ENCODE measurements around the gene LIG4.
"Not testable (repeated sequence)": the region's sequence is repeated elsewhere in the genome, so short reads cannot be mapped to it uniquely, and the experiment has no call there.

LIG4 gene

DNA sequence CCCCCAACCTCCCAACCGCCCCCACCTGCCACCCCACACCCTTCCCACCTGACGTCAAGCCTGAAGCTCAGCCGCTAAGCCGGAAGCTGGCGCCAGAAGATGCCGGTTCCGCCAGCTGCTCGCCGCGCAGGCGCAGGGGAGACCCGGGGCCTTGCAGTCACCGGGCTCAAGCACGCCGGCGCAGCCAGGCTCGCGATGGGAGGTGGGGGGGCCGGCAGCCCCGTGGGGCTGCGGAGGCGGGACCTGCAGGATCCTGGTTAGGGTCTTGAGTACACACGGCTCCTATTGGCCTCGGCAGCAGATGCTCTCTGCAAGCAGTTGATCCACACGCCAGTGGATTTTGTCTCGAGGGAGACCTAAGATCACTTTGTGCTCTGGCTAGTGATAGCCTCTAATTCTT lies at the start of gene LIG4:
LIG4 (minus strand) TSS at position 101 of the 400 bp plus-strand sequence. CDS start 4,268 bp downstream, outside the sequence.
- peak; percentile 94 for DNase-seq

DNA sequence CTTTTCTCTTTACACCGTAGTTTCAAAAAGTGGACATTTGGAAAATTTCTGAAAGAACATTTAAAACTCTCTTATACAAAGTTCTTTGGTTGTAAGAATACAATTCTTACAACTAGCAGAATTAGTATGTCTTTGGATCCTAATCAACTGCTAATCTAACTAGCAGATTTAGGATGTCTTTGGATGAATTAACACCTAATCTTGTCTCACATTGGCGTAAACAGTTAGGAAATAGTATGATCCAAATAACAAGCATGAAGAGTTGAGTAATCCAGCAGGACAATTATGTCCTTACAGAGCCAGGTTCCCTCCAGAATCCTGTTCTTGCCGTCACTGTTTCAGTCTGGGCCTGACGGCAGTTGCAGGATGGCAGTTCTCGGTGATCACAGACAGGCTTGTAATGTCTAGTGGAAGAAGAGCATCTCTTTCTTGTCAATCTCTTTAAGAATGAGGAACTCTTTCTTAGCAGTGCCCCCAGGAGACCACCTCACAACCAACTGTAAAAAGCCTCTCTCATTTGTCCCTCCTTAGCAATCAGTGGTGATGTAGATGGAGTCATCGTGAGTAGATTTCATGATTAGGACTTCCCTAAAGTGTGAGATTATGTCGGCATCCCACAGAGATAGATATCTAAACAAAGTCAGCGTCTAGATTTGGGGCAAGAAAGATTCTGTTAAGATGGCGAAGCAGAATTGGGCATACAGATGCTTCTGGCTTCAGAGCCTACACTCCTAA lies 48.5 kb upstream of the LIG4 start:
- no peak for DNase-seq

DNA sequence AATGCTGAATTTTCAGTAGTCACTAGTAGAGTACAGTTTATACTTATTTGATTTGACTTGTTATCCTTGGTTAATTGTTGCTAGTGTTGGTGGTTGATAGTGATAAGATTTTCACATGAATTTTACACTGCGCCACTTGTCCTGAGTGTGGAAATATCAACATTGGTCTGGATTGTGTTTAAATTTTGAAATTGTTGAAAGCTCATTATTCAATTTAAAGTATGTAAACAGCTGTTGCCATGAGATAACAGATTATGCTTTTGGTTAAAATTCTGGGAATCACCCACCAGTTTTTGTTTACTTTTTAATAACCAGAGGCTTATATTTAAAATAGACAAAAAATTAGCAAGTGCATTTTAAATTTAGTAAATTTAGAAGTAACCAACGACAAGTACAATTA lies 41.9 kb upstream of the LIG4 start:
- DNase-seq = no peak

DNA sequence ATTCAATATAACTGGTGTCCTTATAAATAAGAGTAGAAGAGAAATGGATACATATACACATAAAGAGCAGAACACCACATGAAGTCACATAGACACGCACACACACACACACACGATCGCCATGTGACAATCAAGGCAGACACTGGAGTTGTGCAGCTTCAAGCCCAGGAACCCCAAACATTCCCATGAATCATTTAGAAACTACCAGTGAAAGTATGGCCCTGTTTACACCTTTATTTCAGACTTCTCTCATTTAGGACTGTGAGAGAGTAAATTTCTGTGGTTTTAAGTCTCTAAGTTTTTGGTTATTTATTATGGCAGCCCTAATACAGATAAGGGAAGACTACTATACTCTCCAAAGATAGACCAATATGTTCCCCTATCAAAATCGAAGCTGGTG lies 33.8 kb upstream of the LIG4 start:
- DNase-seq = no peak

DNA sequence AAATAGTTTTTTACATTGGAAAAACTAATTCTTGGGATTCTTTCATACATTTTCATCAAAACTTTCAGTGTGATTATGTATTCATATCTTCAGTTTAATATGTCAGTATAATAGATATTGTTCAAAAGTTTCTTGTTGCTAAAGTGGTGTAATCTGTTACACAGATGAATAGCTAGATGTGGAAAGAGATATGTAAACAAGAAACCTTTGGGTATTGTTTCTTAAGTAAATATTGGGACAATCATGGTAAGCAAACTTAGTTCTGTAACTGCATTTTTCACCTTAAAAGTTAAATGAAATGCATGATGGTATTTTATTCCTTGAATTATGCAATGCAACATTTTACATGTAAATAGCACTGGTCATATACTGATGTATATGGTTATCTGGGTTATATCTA lies 15.0 kb upstream of the LIG4 start:
- no peak for DNase-seq

DNA sequence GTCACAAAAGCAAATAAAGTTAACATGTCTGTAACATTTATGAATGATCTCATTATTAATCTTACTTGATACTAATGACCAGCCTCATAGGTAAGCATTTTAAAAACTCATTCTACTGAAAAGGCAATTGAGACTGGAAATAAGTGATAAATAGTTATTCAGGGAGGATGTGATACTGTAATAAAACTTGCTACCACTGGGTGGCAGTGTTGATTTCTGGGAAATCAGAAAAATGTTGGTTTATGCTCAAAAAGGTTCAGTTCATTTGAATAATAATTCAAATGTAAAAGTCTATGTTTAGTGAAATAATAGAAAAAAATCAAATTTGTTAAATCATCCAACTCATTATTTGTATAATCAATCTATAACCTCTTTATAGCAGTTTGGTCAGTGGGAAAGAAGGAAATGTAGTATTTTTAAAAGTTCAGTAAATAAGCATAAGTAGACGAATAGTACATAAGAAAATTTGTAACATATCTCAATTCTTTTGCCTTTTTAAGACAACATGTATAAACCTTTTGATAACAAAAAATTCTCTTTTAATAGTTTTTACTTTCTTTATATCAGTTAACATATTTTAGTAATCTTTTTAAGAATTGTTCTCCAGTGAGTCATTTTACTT lies 12.4 kb upstream of the LIG4 start:
- DNase-seq = peak; percentile 70

DNA sequence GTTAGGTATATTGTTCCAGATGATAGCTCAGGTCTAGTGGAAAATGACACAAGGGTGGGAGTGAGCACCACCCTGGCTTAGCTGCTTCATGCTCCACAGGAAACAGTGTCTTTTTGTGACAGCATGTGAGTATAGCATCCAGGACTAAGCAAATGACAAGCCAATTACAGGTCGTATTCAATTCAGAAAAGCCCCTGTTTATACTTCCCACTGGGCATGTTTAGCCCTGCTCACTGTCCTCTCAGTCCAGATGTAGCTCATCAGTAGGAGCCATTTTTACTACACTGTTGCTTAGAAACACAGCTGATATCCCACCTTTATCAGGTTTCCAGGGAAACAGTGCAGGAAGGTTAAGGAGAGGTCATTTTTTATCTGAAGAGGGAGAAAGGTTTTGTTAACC lies 10.8 kb upstream of the LIG4 start:
- DNase-seq = no peak

DNA sequence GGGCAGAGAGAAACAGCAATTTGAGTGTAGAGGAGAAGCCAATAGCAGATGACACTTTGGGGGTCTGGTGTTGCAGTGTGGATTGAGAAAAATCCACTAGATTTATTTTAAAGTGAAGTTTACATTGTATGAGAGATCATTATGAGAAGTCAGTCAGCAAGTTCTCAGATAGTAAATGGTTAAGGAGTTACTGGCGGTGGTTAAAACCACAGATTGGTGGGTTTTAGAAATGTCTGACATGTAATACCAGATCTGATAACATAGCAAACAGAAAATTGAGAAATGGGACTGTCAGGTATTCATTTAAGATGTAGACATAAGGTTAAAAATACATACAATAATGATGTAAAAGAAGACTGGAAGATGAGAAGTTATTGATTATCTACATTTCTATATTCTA lies 10.1 kb upstream of the LIG4 start:
- DNase-seq = peak; percentile 34

DNA sequence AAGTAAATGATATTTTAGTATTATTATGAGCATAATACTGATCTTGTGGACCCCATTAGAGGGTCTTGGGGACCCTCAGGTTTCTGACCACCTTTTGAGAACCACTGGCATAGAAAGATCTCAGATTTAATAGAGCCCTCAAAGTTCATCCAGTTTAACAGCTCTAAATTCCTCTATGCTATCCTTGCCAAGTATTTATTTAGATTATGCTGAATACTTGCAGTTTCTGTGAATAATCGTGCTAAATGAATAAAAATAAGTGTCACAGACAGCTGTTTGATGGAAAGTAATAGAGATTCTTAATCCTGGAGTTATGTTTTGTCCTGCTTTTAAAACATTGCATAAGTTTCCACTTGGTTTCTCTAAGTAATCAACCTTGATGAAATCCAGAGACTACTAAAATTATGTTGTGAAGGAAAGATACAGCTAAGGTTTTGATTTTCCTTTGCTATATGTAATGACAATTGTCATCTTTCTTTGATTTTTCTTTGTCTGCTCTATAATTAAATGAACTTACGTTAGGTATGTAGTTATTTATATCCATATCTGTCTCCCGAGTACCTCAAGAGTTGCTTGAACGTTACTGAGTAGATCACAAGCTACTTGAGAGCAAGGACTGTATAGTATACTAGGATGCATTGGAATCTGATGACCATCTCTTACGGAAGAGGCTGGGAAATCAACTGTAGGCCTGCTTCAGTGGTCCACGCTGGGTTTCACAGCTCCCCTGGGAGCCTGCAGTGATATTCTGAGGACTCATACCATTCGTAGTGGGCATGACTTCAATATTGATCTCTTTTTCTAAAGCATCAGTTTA lies 8.6 kb upstream of the LIG4 start:
- DNase-seq = no peak

DNA sequence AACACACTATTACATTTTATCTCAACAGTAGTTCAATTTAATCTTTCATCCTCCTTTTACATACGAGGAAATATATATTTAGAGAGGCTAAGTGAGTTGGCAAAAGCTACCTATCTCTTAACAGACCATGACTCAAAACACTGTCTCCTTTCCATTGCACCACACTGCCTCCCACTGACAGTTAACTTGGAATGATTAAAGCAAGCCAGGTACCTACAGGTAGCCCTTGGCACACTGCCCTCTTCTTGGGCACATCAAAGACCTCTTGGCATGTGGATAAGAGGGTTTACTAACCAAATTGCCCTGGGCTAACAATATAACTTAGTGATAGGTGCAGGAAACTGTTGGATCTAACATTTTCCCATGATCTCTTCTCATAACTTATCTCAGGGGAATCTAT lies 4.7 kb upstream of the LIG4 start:
- peak; percentile 28 for DNase-seq

DNA sequence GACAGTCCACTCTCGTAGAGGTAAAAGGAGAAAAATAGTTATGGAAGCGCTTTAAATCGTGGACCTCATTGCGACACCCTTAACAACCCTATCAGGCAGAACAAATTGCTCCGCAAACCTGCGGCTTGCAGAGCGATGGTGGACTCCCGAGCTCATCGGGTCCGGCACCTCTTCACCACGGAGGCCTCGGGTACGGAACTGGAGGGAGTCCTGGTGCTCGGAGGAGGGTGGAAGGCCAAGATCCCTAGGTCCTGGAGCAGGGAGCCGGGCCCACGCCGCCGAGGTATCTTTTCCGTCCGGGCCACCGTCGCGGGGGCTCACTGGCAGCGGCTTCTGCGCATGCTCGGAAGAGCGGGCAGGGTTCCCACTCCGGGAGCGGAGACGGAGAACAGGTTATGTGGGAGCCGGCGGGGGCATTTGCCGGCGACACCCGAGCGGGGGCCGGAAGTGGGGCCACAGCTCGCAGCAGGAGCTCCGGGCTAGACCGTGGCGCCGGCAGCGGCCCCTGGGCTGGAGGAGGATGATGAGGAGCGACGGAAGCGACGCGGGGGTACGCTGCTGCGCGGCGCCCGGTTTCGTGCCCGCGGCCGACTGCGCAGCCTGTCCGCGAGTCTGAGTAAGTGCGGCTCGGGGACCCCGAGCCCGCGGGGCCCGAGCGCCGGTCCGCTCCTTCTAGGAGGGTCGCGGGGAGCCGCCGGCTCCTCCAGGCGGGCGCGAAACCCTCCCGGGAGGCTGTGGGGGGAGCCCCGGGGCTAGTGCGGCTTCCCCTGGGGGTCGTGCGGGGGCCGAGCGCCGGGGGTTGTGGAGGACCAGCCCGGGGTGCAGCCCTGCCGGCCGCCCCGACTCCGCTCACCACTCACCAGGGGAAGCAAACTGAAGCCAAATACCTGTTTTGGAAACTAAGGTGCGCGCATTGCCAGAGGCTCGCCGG lies 3.0 kb upstream of the LIG4 start, which contains the start of gene ABHD13:
ABHD13 (plus strand) TSS at position 349 of the 931 bp plus-strand sequence. CDS start 10,827 bp downstream, outside the sequence.
- peak; percentile 94 for DNase-seq

DNA sequence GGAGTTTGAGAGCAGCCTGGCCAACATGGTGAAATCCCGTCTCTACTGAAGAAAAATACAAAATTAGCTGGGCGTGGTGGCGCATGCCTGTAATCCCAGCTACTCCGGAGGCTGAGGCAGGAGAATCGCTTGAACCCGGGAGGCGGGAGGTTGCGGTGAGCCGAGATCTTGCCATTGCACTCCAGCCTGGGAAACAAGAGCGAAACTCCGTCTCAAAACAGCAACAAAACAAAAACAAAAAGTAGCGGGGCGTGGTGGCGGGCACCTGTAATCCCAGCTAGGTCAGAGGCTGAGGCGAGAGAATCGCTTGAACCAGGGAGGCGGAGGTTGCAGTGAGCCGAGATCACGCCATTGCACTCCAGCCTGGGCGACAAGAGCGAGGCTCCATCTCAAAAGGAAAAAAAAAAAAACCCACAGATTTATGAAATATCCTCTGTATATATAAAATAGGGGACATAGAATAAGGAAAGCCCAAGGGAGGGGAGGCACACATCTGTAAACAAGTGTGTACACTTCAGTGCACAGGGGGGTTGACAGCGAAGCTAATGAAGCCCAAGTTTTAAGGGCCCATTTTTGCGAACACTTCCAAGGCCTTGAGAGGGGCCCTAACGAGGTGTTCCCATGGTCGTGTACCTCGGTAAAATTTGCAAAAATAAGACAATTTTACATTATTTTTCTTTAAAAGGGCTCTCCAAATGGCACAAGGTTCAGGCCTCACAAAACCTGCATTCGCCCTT lies 2.1 kb upstream of the LIG4 start:
- DNase-seq = not testable (repeated sequence)

DNA sequence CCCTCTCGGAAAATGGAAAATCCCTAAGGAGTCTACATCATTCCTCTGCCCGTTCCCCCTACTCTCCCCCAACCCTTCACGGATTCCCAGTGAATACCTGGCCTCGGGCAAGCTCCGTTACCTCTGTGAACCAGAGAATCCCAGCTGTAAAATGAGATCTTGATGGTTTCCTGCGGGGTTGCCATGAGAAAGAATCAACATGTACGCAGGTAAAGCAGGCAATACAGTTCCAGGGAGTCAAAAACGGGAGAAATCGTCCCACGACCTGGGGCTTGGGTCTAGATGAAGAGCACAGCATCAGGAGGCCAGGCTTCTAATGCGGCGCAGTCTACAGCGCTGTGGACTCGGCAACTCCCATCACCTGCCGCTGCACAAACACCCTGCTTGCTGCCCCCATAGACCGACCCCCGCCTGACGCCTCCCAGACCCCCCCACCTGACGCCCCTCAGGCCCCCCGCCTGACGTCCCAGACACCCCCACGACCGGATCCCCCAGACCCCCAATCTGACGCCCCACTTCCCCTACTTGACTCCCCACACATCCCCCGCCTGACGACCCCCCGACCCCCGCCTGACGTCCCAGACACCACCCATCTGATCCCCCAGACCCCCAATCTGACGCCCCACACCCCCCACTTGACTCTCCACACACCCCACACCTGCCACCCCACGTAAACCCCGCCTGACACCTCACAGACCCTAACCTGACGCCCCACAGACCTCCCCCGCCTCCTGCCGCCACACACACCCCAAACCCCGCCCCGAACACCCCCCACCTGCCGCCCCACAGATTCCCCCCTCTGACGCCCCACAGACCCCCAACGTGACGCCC lies 680 bp downstream of the LIG4 start:
- DNase-seq = no peak

DNA sequence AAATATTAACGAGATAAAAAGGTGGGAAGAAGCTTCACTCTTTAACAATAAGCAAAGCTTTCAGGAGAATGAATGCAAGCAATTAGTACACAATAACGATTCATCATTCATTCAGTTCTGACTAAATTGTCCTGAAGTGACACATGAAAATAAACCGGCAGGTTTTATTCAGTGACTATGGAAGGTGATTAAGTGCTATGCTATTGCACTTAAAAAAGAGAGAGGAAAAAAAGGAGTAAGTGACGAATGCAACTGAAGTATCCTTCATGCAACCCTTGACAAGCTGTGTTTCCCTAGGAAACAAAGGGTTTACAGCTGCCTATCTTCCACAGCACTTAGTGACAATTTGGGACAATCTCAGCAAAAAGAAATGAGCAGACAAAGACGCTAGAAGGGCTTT lies 1.4 kb downstream of the LIG4 start:
- DNase-seq = no peak

DNA sequence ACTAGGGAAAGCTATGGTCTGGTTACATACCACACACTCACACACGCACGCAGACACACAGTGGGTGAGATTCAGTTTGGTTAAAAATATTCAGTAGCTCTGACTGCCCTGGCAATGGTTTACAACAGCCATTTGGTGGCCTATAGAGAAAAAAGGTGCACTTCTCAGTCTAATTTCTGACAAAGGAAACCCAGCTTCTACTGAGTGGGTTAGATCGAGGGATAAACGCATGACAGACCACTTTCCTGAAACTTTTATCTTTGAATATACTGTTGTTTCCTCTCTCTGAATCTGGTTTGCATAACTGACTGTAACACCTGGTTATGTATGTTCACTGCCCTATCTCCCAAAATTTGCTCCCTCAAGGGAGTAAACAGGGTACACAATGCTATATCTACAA lies 2.5 kb downstream of the LIG4 start:
- no peak for DNase-seq

DNA sequence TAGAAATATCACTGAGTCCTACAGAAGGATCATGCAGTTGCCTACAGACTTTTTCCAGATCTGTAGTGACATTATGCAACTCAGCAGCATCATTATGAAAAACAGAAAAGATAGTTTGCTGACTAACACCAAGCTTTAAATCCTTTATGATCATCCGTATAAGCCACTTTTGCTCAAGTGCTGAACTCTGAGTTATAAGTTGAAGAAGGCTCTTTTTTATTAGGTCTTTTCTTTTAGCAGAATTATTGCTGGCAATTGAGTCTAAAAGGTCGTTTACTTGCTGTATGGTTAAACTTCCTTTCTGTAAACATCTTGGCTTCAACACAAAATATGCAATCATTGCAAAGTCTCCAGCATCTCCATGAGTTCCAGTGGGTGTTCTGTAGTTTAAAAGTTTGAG lies 4.8 kb downstream of the LIG4 start:
- no peak for DNase-seq

DNA sequence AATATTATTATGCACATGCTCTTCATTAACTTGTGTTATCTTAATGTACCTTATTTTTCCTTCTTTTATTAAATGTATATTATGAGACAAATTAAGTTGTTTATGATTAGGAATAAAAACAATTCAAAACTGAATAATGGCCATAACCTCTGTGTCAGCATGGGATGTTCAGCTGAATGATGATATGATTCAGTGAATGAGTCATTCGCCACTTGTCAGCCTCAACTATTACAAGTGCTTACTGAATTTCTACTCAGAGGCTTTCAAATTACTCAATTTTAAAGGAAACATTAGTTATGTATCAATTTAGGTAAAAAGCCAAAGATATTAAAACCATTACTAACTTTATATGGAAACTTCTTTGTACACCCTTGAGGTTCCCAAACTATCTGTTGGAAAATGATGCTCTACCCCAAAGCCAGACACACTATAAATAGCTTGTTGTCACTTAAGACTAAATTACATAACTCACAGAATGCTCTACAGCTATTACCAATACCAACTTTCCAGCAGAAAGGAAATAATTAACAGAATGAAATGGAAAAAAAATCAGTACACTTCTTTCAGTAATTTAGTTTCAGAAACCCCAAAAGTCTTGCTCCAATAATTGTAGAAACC lies 14.4 kb downstream of the LIG4 start:
- DNase-seq = no peak

DNA sequence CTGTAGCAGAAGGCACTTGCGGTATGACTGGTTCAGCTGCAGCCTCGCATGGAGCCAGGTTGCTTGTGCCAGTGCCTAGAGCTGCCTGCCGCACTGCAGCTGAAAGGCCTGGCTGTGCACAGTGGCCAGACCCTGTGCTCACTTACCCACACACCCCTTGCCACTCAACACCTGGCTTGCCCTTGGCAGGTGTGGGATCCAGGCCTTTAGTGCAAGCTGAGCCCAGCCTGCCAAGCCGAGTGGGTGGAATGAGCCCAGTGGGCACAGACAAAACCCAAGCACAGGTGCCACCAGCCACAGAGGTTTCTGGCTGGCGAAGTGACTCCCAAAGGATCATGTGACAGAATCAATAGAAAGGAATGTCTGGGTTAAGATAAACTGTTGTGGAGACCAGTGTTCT lies 19.5 kb downstream of the LIG4 start:
- no peak for DNase-seq

DNA sequence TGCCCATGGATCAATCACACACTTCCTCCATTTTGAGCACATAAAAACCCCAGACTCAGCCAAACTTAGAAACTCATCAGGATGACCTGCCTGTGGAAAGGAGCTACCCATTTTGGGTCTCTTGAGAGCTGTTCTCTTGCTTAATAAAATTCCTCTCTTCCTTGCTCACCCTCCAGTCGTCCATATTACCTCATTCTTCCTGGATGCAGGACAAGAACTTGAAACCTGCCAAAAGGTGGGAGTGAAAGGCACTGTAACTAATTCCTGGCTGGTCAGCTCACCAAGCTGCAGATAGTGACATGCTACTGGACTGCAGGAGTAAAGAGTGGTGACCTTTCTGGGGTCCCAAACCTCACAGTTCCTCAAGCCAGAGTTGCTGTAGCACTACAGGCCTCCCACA lies 20.2 kb downstream of the LIG4 start:
- DNase-seq = no peak

DNA sequence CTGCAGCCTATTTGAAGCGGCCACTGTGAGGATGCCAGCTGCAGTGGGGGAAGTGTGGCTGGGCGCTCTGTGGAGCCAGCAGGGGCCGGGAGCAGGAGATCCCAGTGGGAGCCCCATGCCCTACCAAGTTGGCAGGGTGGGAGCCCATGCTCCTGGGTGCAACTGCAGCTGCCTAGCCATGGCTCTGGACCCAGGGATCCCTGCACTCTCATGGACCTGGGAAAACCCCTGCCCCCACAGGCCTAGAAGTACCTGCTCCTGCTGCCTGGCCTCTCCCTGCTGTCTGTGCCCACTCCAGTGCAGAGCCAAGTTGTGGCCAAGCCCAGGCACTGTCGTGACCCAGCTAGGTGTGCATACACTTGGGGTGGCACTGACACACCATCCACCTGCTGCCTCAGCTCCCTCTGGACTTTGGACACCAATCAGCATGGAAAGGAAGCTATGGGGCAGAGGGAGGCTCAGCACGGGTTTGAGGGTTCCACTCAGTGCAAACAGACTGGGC lies 20.9 kb downstream of the LIG4 start:
- DNase-seq = no peak
